ENCODE measurements around the gene CREBL2. TPM values are rescaled to one million over a fixed set of nuclear protein-coding genes. Genes with fewer than 3 reads are reported as not detected.
"Not testable (repeated sequence)": the region's sequence is repeated elsewhere in the genome, so short reads cannot be mapped to it uniquely, and the experiment has no call there.

Gene CREBL2
- total RNA-seq, 2 donors from 2014 or later: 19.5 to 25.2 TPM

GRCh38 chr12:12639995-12640394 is 28.3 kb downstream of the CREBL2 start:
- ATAC-seq (replicated peaks); H3K27ac Mint-ChIP-seq; H3K4me3 Mint-ChIP-seq; H3K4me1 Mint-ChIP-seq; H3K9me3 Mint-ChIP-seq; H3K27me3 Mint-ChIP-seq: not testable (repeated sequence)
- peaks cover 98% of the 10 kb centered on the region for H3K36me3 Mint-ChIP-seq (ENCODE audit: low read depth)

- peaks cover 93% of the 10 kb centered on the region for H3K36me3 Mint-ChIP-seq (ENCODE audit: low read depth)
- ATAC-seq (replicated peaks): no peak
- peaks cover 1% of the 10 kb centered on the region for H3K9me3 Mint-ChIP-seq
- H3K27me3 Mint-ChIP-seq: no peaks in the 10 kb centered on the region
- peaks cover 10% of the 10 kb centered on the region for H3K4me1 Mint-ChIP-seq
- no peak overlapping the region for H3K27ac Mint-ChIP-seq
- H3K4me3 Mint-ChIP-seq: no peak overlapping the region
Observed at GRCh38 chr12:12641650-12642049, 30.0 kb downstream of the CREBL2 start.

GRCh38 chr12:12642916-12643315 is 31.2 kb downstream of the CREBL2 start:
- H3K27me3 Mint-ChIP-seq: no peaks in the 10 kb centered on the region

GRCh38 chr12:12645485-12645884 is 33.8 kb downstream of the CREBL2 start:
- Mint-ChIP-seq H3K27me3 (no peaks in the 10 kb centered on the region), H3K36me3 (ENCODE audit: low read depth) (peaks cover 58% of the 10 kb centered on the region), H3K27ac (peak overlapping the region; percentile 90), H3K9me3 (peaks cover 22% of the 10 kb centered on the region), H3K4me1 (peaks cover 19% of the 10 kb centered on the region), H3K4me3 (peak overlapping the region; percentile 71)
- ATAC-seq (replicated peaks): peak; percentile 68

More at GRCh38 chr12:12642916-12643315, 31.2 kb downstream of the CREBL2 start:
- peaks cover 6% of the 10 kb centered on the region for H3K9me3 Mint-ChIP-seq
- H3K27ac Mint-ChIP-seq: no peak overlapping the region
- H3K4me3 Mint-ChIP-seq: no peak overlapping the region
- peaks cover 19% of the 10 kb centered on the region for H3K4me1 Mint-ChIP-seq
- H3K36me3 Mint-ChIP-seq (ENCODE audit: low read depth): peaks cover 84% of the 10 kb centered on the region
- no peak for ATAC-seq (replicated peaks)

- Mint-ChIP-seq H3K4me3 (peak overlapping the region; percentile 71), H3K9me3 (peaks cover 26% of the 10 kb centered on the region), H3K4me1 (peaks cover 19% of the 10 kb centered on the region), H3K27ac (peak overlapping the region; percentile 90), H3K36me3 (ENCODE audit: low read depth) (peaks cover 53% of the 10 kb centered on the region)
- peak; percentile 95 for ATAC-seq (replicated peaks)
- H3K27me3 Mint-ChIP-seq: not testable (repeated sequence)
Observed at GRCh38 chr12:12645968-12646367, 34.3 kb downstream of the CREBL2 start.

GRCh38 chr12:12646483-12647072 is 34.9 kb downstream of the CREBL2 start:
- peak; percentile 12 for ATAC-seq (replicated peaks)
- H3K4me1 Mint-ChIP-seq: peaks cover 19% of the 10 kb centered on the region
- peaks cover 48% of the 10 kb centered on the region for H3K36me3 Mint-ChIP-seq (ENCODE audit: low read depth)
- H3K4me3 Mint-ChIP-seq: no peak overlapping the region
- H3K27ac Mint-ChIP-seq: peak overlapping the region; percentile 45
- H3K9me3 Mint-ChIP-seq: peaks cover 26% of the 10 kb centered on the region
- no peaks in the 10 kb centered on the region for H3K27me3 Mint-ChIP-seq

GRCh38 chr12:12648284-12648683 is 36.6 kb downstream of the CREBL2 start:
- Mint-ChIP-seq H3K4me3 (no peak overlapping the region), H3K9me3 (peaks cover 26% of the 10 kb centered on the region), H3K36me3 (ENCODE audit: low read depth) (peaks cover 31% of the 10 kb centered on the region), H3K27me3 (no peaks in the 10 kb centered on the region), H3K27ac (no peak overlapping the region), H3K4me1 (peaks cover 19% of the 10 kb centered on the region)
- no peak for ATAC-seq (replicated peaks)

- Mint-ChIP-seq H3K27ac (no peak overlapping the region), H3K4me3 (no peak overlapping the region), H3K4me1 (peaks cover 19% of the 10 kb centered on the region), H3K27me3 (no peaks in the 10 kb centered on the region), H3K36me3 (ENCODE audit: low read depth) (peaks cover 23% of the 10 kb centered on the region), H3K9me3 (peaks cover 26% of the 10 kb centered on the region)
- ATAC-seq (replicated peaks): no peak
Observed at GRCh38 chr12:12648951-12649650, 37.4 kb downstream of the CREBL2 start.

GRCh38 chr12:12651752-12652151 is 40.1 kb downstream of the CREBL2 start:
- H3K36me3 Mint-ChIP-seq (ENCODE audit: low read depth): peaks cover 2% of the 10 kb centered on the region
- ATAC-seq (replicated peaks): no peak
- H3K4me3 Mint-ChIP-seq: no peak overlapping the region
- H3K9me3 Mint-ChIP-seq: peaks cover 23% of the 10 kb centered on the region
- peaks cover 22% of the 10 kb centered on the region for H3K4me1 Mint-ChIP-seq
- H3K27me3 Mint-ChIP-seq: no peaks in the 10 kb centered on the region
- H3K27ac Mint-ChIP-seq: no peak overlapping the region

GRCh38 chr12:12652704-12653103 is 41.0 kb downstream of the CREBL2 start:
- not testable (repeated sequence) for H3K4me3 Mint-ChIP-seq

GRCh38 chr12:12653922-12654321 is 42.2 kb downstream of the CREBL2 start:
- Mint-ChIP-seq H3K27ac (peak overlapping the region; percentile 20), H3K36me3 (ENCODE audit: low read depth) (no peaks in the 10 kb centered on the region), H3K9me3 (peaks cover 12% of the 10 kb centered on the region), H3K4me1 (peaks cover 13% of the 10 kb centered on the region), H3K4me3 (no peak overlapping the region), H3K27me3 (no peaks in the 10 kb centered on the region)
- no peak for ATAC-seq (replicated peaks)

More at GRCh38 chr12:12652704-12653103, 41.0 kb downstream of the CREBL2 start:
- Mint-ChIP-seq H3K4me1 (peaks cover 15% of the 10 kb centered on the region), H3K9me3 (peaks cover 22% of the 10 kb centered on the region)
- ATAC-seq (replicated peaks); H3K27ac Mint-ChIP-seq; H3K27me3 Mint-ChIP-seq; H3K36me3 Mint-ChIP-seq (ENCODE audit: low read depth): not testable (repeated sequence)

- no peak for ATAC-seq (replicated peaks)
- Mint-ChIP-seq H3K27me3 (no peaks in the 10 kb centered on the region), H3K36me3 (ENCODE audit: low read depth) (no peaks in the 10 kb centered on the region), H3K9me3 (peaks cover 4% of the 10 kb centered on the region), H3K4me1 (peaks cover 13% of the 10 kb centered on the region), H3K4me3 (no peak overlapping the region), H3K27ac (peak overlapping the region; percentile 20)
Observed at GRCh38 chr12:12654691-12655460, 43.2 kb downstream of the CREBL2 start.

GRCh38 chr12:12660201-12660600 is 48.5 kb downstream of the CREBL2 start:
- no peaks in the 10 kb centered on the region for H3K9me3 Mint-ChIP-seq
- H3K27me3 Mint-ChIP-seq: no peaks in the 10 kb centered on the region
- peaks cover 6% of the 10 kb centered on the region for H3K36me3 Mint-ChIP-seq (ENCODE audit: low read depth)
- peaks cover 9% of the 10 kb centered on the region for H3K4me1 Mint-ChIP-seq
- H3K27ac Mint-ChIP-seq: no peak overlapping the region
- ATAC-seq (replicated peaks): no peak
- no peak overlapping the region for H3K4me3 Mint-ChIP-seq

- H3K36me3 Mint-ChIP-seq (ENCODE audit: low read depth): peaks cover 6% of the 10 kb centered on the region
- H3K4me3 Mint-ChIP-seq: no peak overlapping the region
- H3K4me1 Mint-ChIP-seq: no peaks in the 10 kb centered on the region
- H3K27me3 Mint-ChIP-seq: no peaks in the 10 kb centered on the region
- H3K27ac Mint-ChIP-seq: no peak overlapping the region
- no peaks in the 10 kb centered on the region for H3K9me3 Mint-ChIP-seq
- ATAC-seq (replicated peaks): no peak
Observed at GRCh38 chr12:12661086-12661856, 49.6 kb downstream of the CREBL2 start.

All from activated T-helper 17 cell treated with anti-CD3 and anti-CD28 coated beads, Interleukin-2, amount 50 U/mL, for 72 hours (primary cell).